ENCODE data around the gene DAGLB.

DAGLB gene

GRCh38 chr7:6430974-6431373 lies 16.8 kb downstream of the DAGLB start:
- H3K9me3 Mint-ChIP-seq = no peaks in the 10 kb centered on the region
- H3K27me3 Mint-ChIP-seq = no peaks in the 10 kb centered on the region
- peaks cover 12% of the 10 kb centered on the region for H3K4me1 Mint-ChIP-seq
- H3K27ac Mint-ChIP-seq = no peak overlapping the region
- no peak overlapping the region for H3K4me3 Mint-ChIP-seq
- CTCF ChIA-PET = no interaction called here
- H3K36me3 Mint-ChIP-seq = peaks cover 38% of the 10 kb centered on the region
- DNase-seq = no peak

GRCh38 chr7:6430271-6430940 lies 17.3 kb downstream of the DAGLB start:
- CTCF ChIA-PET = no interaction called here
- H3K4me3 Mint-ChIP-seq = no peak overlapping the region

GRCh38 chr7:6425948-6426347 lies 21.8 kb downstream of the DAGLB start:
- H3K9me3 Mint-ChIP-seq = no peaks in the 10 kb centered on the region
- no peak for DNase-seq
- CTCF ChIA-PET = interaction anchor here (1.0 kb wide), 1 partner anchor 10 kb away, joined by 3 read pairs; no protein-coding TSS in a partner anchor
- H3K27me3 Mint-ChIP-seq = no peaks in the 10 kb centered on the region
- H3K36me3 Mint-ChIP-seq = peaks cover 46% of the 10 kb centered on the region
- H3K27ac Mint-ChIP-seq = no peak overlapping the region
- no peak overlapping the region for H3K4me3 Mint-ChIP-seq
- peaks cover 16% of the 10 kb centered on the region for H3K4me1 Mint-ChIP-seq

More at GRCh38 chr7:6430271-6430940, 17.3 kb downstream of the DAGLB start:
- DNase-seq = no peak
- Mint-ChIP-seq H3K27ac (no peak overlapping the region), H3K36me3 (peaks cover 35% of the 10 kb centered on the region), H3K4me1 (peaks cover 7% of the 10 kb centered on the region), H3K9me3 (no peaks in the 10 kb centered on the region), H3K27me3 (no peaks in the 10 kb centered on the region)

- H3K27me3 Mint-ChIP-seq = no peaks in the 10 kb centered on the region
- H3K27ac Mint-ChIP-seq = no peak overlapping the region
- H3K9me3 Mint-ChIP-seq = no peaks in the 10 kb centered on the region
- CTCF ChIA-PET = no interaction called here
- no peak for DNase-seq
- H3K36me3 Mint-ChIP-seq = peaks cover 42% of the 10 kb centered on the region
- no peak overlapping the region for H3K4me3 Mint-ChIP-seq
- peaks cover 15% of the 10 kb centered on the region for H3K4me1 Mint-ChIP-seq
Observed at GRCh38 chr7:6423942-6424701, 23.6 kb downstream of the DAGLB start.

GRCh38 chr7:6422926-6423632 lies 24.7 kb downstream of the DAGLB start:
- H3K27ac Mint-ChIP-seq = no peak overlapping the region
- no peak overlapping the region for H3K4me3 Mint-ChIP-seq

GRCh38 chr7:6422095-6422494 lies 25.7 kb downstream of the DAGLB start:
- H3K4me1 Mint-ChIP-seq = peaks cover 14% of the 10 kb centered on the region
- peaks cover 39% of the 10 kb centered on the region for H3K36me3 Mint-ChIP-seq
- H3K27me3 Mint-ChIP-seq = no peaks in the 10 kb centered on the region
- no peaks in the 10 kb centered on the region for H3K9me3 Mint-ChIP-seq
- CTCF ChIA-PET = no interaction called here
- no peak overlapping the region for H3K4me3 Mint-ChIP-seq
- no peak for DNase-seq
- H3K27ac Mint-ChIP-seq = no peak overlapping the region

More at GRCh38 chr7:6422926-6423632, 24.7 kb downstream of the DAGLB start:
- Mint-ChIP-seq H3K27me3 (no peaks in the 10 kb centered on the region), H3K4me1 (peaks cover 14% of the 10 kb centered on the region), H3K36me3 (peaks cover 40% of the 10 kb centered on the region), H3K9me3 (no peaks in the 10 kb centered on the region)
- DNase-seq = peak; percentile 42
- CTCF ChIA-PET = no interaction called here

GRCh38 chr7:6420680-6421079 lies 27.1 kb downstream of the DAGLB start:
- no peak overlapping the region for H3K27ac Mint-ChIP-seq
- H3K9me3 Mint-ChIP-seq = no peaks in the 10 kb centered on the region
- peaks cover 14% of the 10 kb centered on the region for H3K4me1 Mint-ChIP-seq
- no peak for DNase-seq
- no peak overlapping the region for H3K4me3 Mint-ChIP-seq
- no peaks in the 10 kb centered on the region for H3K27me3 Mint-ChIP-seq
- H3K36me3 Mint-ChIP-seq = peaks cover 46% of the 10 kb centered on the region
- CTCF ChIA-PET = no interaction called here

- Mint-ChIP-seq H3K27me3 (no peaks in the 10 kb centered on the region), H3K4me1 (peaks cover 14% of the 10 kb centered on the region), H3K9me3 (no peaks in the 10 kb centered on the region), H3K4me3 (no peak overlapping the region), H3K27ac (no peak overlapping the region), H3K36me3 (peaks cover 46% of the 10 kb centered on the region)
- CTCF ChIA-PET = no interaction called here
- no peak for DNase-seq
Observed at GRCh38 chr7:6419310-6419773, 28.4 kb downstream of the DAGLB start.

GRCh38 chr7:6417408-6417807 lies 30.3 kb downstream of the DAGLB start:
- Mint-ChIP-seq H3K27ac (peak overlapping the region; percentile 37), H3K9me3 (no peaks in the 10 kb centered on the region), H3K4me1 (peaks cover under 1% of the 10 kb centered on the region), H3K36me3 (peaks cover 44% of the 10 kb centered on the region), H3K27me3 (no peaks in the 10 kb centered on the region), H3K4me3 (no peak overlapping the region)
- DNase-seq = no peak
- CTCF ChIA-PET = no interaction called here

- Mint-ChIP-seq H3K27ac (no peak overlapping the region), H3K4me1 (no peaks in the 10 kb centered on the region), H3K27me3 (no peaks in the 10 kb centered on the region), H3K4me3 (no peak overlapping the region), H3K36me3 (peaks cover 46% of the 10 kb centered on the region), H3K9me3 (no peaks in the 10 kb centered on the region)
- no peak for DNase-seq
- CTCF ChIA-PET = no interaction called here
Observed at GRCh38 chr7:6416516-6417145, 31.1 kb downstream of the DAGLB start.

GRCh38 chr7:6413637-6414036 lies 34.1 kb downstream of the DAGLB start:
- Mint-ChIP-seq H3K9me3 (no peaks in the 10 kb centered on the region), H3K36me3 (peaks cover 57% of the 10 kb centered on the region), H3K4me1 (no peaks in the 10 kb centered on the region)

GRCh38 chr7:6409944-6410693 lies 37.6 kb downstream of the DAGLB start:
- Mint-ChIP-seq H3K27me3 (no peaks in the 10 kb centered on the region), H3K27ac (no peak overlapping the region), H3K4me3 (no peak overlapping the region), H3K36me3 (peaks cover 62% of the 10 kb centered on the region), H3K9me3 (no peaks in the 10 kb centered on the region), H3K4me1 (no peaks in the 10 kb centered on the region)
- CTCF ChIA-PET = no interaction called here
- DNase-seq = no peak

More at GRCh38 chr7:6413637-6414036, 34.1 kb downstream of the DAGLB start:
- no peaks in the 10 kb centered on the region for H3K27me3 Mint-ChIP-seq
- CTCF ChIA-PET = no interaction called here
- no peak overlapping the region for H3K27ac Mint-ChIP-seq
- no peak for DNase-seq
- no peak overlapping the region for H3K4me3 Mint-ChIP-seq

- H3K9me3 Mint-ChIP-seq = no peaks in the 10 kb centered on the region
- no peak for DNase-seq
- no peaks in the 10 kb centered on the region for H3K4me1 Mint-ChIP-seq
- H3K27ac Mint-ChIP-seq = no peak overlapping the region
- no peak overlapping the region for H3K4me3 Mint-ChIP-seq
- no peaks in the 10 kb centered on the region for H3K27me3 Mint-ChIP-seq
- H3K36me3 Mint-ChIP-seq = peaks cover 59% of the 10 kb centered on the region
- CTCF ChIA-PET = no interaction called here
Observed at GRCh38 chr7:6409091-6409490, 38.7 kb downstream of the DAGLB start.
